K562 (cell line): ENCODE data around the gene NGRN. TPM values are rescaled to one million over a fixed set of nuclear protein-coding genes. Genes with fewer than 3 reads are reported as not detected.

Experiments
- ATAC-seq: fragments of 200-7000 bp; cut with Tn5 transposase; 3 replicates; pipeline ENCODE4 v1.9.1; 2020; ENCODE audit warnings: moderate library complexity
- BruUV-seq: library from RNA; stranded (reverse); fragments of 400-500 nt; replicated peaks from 2 replicates; lab custom pipeline; 2021; lab: Mats Ljungman, UMichigan
- CTCF ChIA-PET: fragments of 300-600 bp; formaldehyde crosslinking; extraction: SDS; loops from one replicate; lab custom pipeline; 2021; ENCODE audit warnings: low intra/inter-chr PET ratio; lab: Yijun Ruan, JAX
- POLR2A ChIA-PET: fragments of 300-600, 350-650 bp; sonication (Branson Sonifier 250); formaldehyde crosslinking; extraction: SDS; loops from one replicate; lab custom pipeline; 2021; ENCODE audit warnings: antibody characterized with exemption, inconsistent platforms; lab: Yijun Ruan, JAX
- DNase-seq, 4 experiments: peaks; one replicate each; pipeline versions ENCODE4 v3.0.0 to v3.0.0-alpha.2; 2011 to 2018; ENCODE audit warnings: low spot score in 3 of 4, mixed read lengths in 3 of 4; ENCODE audit errors: extremely low read depth in 1 of 4
- FAIRE-seq: peaks from 2 replicates; lab custom pipeline; 2011; peaks lifted over from hg19 to GRCh38; lab: Jason Lieb, UNC
- H2AFZ ChIP-seq: 2 replicates; pipeline ENCODE4 v1.6.0; 2011; ENCODE audit warnings: low read depth, low read length, control low read depth, inconsistent platforms
- H3K27ac ChIP-seq: fragments of 200-600 bp; 3 replicates; pipeline ENCODE4 v1.8.0; 2011; ENCODE audit warnings: low read depth, mild to moderate bottlenecking, control low read depth, inconsistent platforms, low read length, moderate library complexity, mixed read lengths; ENCODE audit errors: extremely low read depth
- H3K27me3 ChIP-seq, 2 experiments: fragments of 300-600 bp in 1 of 2; 2 replicates in 1 of 2; 3 replicates in 1 of 2; pipeline versions ENCODE4 v1.6.0 to v1.8.0; 2011; ENCODE audit warnings: inconsistent platforms in 2 of 2, low read length in 2 of 2, mild to moderate bottlenecking in 1 of 2, mixed read lengths in 1 of 2, moderate library complexity in 1 of 2; ENCODE audit not compliant: control insufficient read depth in 2 of 2, insufficient read depth in 2 of 2
- H3K36me3 ChIP-seq: fragments of 300-600 bp; 3 replicates; pipeline ENCODE4 v1.8.0; 2011; ENCODE audit warnings: mild to moderate bottlenecking, low read length, inconsistent platforms; ENCODE audit not compliant: control insufficient read depth, insufficient read depth
- H3K4me1 ChIP-seq, 2 experiments: fragments of 200-600 bp in 1 of 2; replicated peaks in 1 of 2; 2 replicates in 1 of 2; 3 replicates in 1 of 2; pipeline versions ENCODE4 v1.5.1 to v1.8.0; 2011; ENCODE audit warnings: inconsistent platforms in 2 of 2, low read length in 2 of 2, mild to moderate bottlenecking in 1 of 2, mixed read lengths in 1 of 2, moderate library complexity in 1 of 2; ENCODE audit not compliant: control insufficient read depth in 2 of 2, insufficient read depth in 2 of 2
- H3K4me2 ChIP-seq: 2 replicates; pipeline ENCODE4 v1.6.1; 2011; ENCODE audit warnings: low read length, control low read depth, inconsistent platforms, mixed read lengths; ENCODE audit not compliant: insufficient read depth
- H3K4me3 ChIP-seq: fragments of 200-600 bp; sonication (generic), shearing (Covaris generic); 2 replicates; pipeline ENCODE4 v1.5.1; 2016; ENCODE audit warnings: control low read depth, inconsistent platforms
- H3K79me2 ChIP-seq: fragments of 200-600 bp; 3 replicates; pipeline ENCODE4 v1.8.0; 2011; ENCODE audit warnings: low read length, inconsistent platforms; ENCODE audit not compliant: control insufficient read depth, insufficient read depth
- H3K9ac ChIP-seq, 2 experiments: 2 replicates each; pipeline versions ENCODE4 v1.6.0 to v1.6.1; 2011; ENCODE audit warnings: low read depth in 2 of 2, low read length in 2 of 2, control low read depth in 1 of 2, inconsistent platforms in 1 of 2, mild to moderate bottlenecking in 1 of 2, mixed read lengths in 1 of 2; ENCODE audit not compliant: insufficient read depth in 1 of 2
- H3K9me1 ChIP-seq: one replicate; pipeline ENCODE4 v1.6.0; 2011; ENCODE audit warnings: inconsistent platforms, mild to moderate bottlenecking, low read length, moderate library complexity; ENCODE audit not compliant: control insufficient read depth, insufficient read depth
- H3K9me3 ChIP-seq: replicated peaks from 2 replicates; pipeline ENCODE4 v1.5.1; 2011; ENCODE audit warnings: low read depth, low read length, inconsistent platforms; ENCODE audit not compliant: control insufficient read depth, insufficient read depth
- H4K20me1 ChIP-seq: replicated peaks from 2 replicates; pipeline ENCODE4 v1.6.1; 2011; ENCODE audit warnings: low read length, inconsistent platforms, mixed read lengths; ENCODE audit not compliant: control insufficient read depth, insufficient read depth
- CBX8 ChIP-seq: fragments of 200-600 bp; sonication (generic); IDR thresholded peaks from 2 replicates; pipeline ENCODE4 v1.6.1; 2012; ENCODE audit warnings: borderline replicate concordance, mixed run types, low read depth, mild to moderate bottlenecking, moderate library complexity, mixed read lengths, low read length, control low read depth, inconsistent platforms; ENCODE audit not compliant: poor library complexity, severe bottlenecking; ENCODE audit errors: extremely low read depth
- CTBP1 ChIP-seq: fragments of 450-650 bp; IDR thresholded peaks from 2 replicates; pipeline ENCODE4 v1.6.1; 2016; ENCODE audit warnings: borderline replicate concordance
- CTCF ChIP-seq, 3 experiments: IDR thresholded peaks in 2 of 3; conservative IDR thresholded peaks in 1 of 3; 2 replicates each; pipeline ENCODE4 v1.5.1; 2011 to 2012; ENCODE audit warnings: low read length in 3 of 3, mild to moderate bottlenecking in 3 of 3, control low read depth in 2 of 3, improper control_type of control experiment in 1 of 3, inconsistent platforms in 1 of 3, low read depth in 1 of 3, mixed read lengths in 1 of 3, moderate library complexity in 1 of 3; ENCODE audit not compliant: insufficient read depth in 2 of 3
- CTCFL ChIP-seq: IDR thresholded peaks from 2 replicates; pipeline ENCODE4 v1.6.1; 2011; ENCODE audit warnings: borderline replicate concordance, low read depth, mild to moderate bottlenecking, moderate library complexity, low read length; ENCODE audit not compliant: insufficient read depth, poor library complexity, severe bottlenecking
- XRCC5 ChIP-seq: fragments of 200-400 bp; formaldehyde crosslinking; IDR thresholded peaks from 2 replicates; pipeline ENCODE4 v1.6.1; 2017; ENCODE audit warnings: low read depth, mild to moderate bottlenecking, low read length
- WGBS: fragments of 100-300 bp; shearing (Covaris generic); methylation state at CpG from one replicate; pipeline ENCODE4 v1.1.6; 2016; ENCODE audit warnings: low coverage, mixed read lengths; ENCODE audit not compliant: insufficient coverage; ENCODE audit errors: missing lambda C conversion rate; 5-methylcytosine and 5-hydroxymethylcytosine counted together
- in situ Hi-C: fragments of 300-500 bp; cut with MboI; formaldehyde crosslinking; loops from 4 replicates; pipeline ENCODE4 v1.15.0; 2018; ENCODE audit warnings: inconsistent platforms, mixed read lengths
- intact Hi-C: fragments of 100-400 bp; cut with micrococcal nuclease; formaldehyde crosslinking; loops from 2 replicates; pipeline ENCODE4 v1.14.2; 2022
- polyA plus RNA-seq, 8 experiments: library from polyadenylated mRNA; depleted of rRNA in 4 of 8; stranded (reverse) in 5 of 8; unstranded in 3 of 8; fragments of >200 nt; fragmentation: Nextera tagmentation in 2 of 8; fragmentation: Illumina TruSeq in 1 of 8; extraction: Ambion mirVana in 2 of 8; extraction: Trizol in 1 of 8; gene quantifications; 2 replicates each; pipeline versions ENCODE4 v1.2.1 to v1.2.3, GENCODE V29; 2011 to 2014; ENCODE audit warnings: inconsistent platforms in 1 of 8, missing spikeins in 1 of 8
- total RNA-seq, 7 experiments: library from RNA; depleted of rRNA in 6 of 7; stranded (reverse); fragments of >200 nt in 6 of 7; fragmentation: Illumina TruSeq in 2 of 7; extraction: Trizol in 2 of 7; gene quantifications; 2 replicates each; pipeline versions ENCODE4 v1.2.1 to v1.2.3, GENCODE V29; 2011 to 2021; ENCODE audit warnings: low replicate concordance in 1 of 7
- TF ChIP-seq, protein P1 (sequence below): sonication (generic); formaldehyde crosslinking; IDR thresholded peaks from 2 replicates; pipeline ENCODE4 v1.8.0; 2022; ENCODE audit warnings: missing genetic modification reagents, mild to moderate bottlenecking, moderate library complexity, borderline replicate concordance

Gene NGRN
- total and polyA plus RNA-seq, 9 of the 15 experiments (the other 6 are each of a cell fraction or from before 2014, with no cell fraction given) = 14.0 to 73.4 (median 60.0) TPM

GRCh38 chr15:90219421-90220141 is 45.9 kb upstream of the NGRN start:
- in situ Hi-C loops = loop anchor here (5.0 kb wide), 1 partner anchor 57 kb away; no protein-coding TSS in a partner anchor
- ATAC-seq (peak; percentile 95), DNase-seq (peak; percentile 70 to 82 (median 78)), FAIRE-seq (no peak)
- H3K27ac ChIP-seq = no peak overlapping the region
- H3K27me3 ChIP-seq = no peaks in the 10 kb centered on the region
- H4K20me1 ChIP-seq = 0 out of 2 replicates have a peak, but pooled peaks cover 5% of the 10 kb centered on the region
- H3K4me2 ChIP-seq = no peak overlapping the region
- no peak overlapping the region for H3K4me3 ChIP-seq
- WGBS = 49% methylated on average over 16 of the region's 17 CpGs
- peaks cover 79% of the 10 kb centered on the region; the same call in 2 of the 3 replicates for H3K36me3 ChIP-seq
- ChIA-PET POLR2A (interaction anchor here (0.7 kb wide), 1 partner anchor 12 kb away, joined by 3 read pairs; no protein-coding TSS in a partner anchor), CTCF (interaction anchor here (0.6 to 1.1 kb wide), 3 partner anchors 77 to 321 kb away, joined by 3 read pairs; no protein-coding TSS in a partner anchor)
- H3K9ac ChIP-seq = peak overlapping the region in 1 of 2 experiments; percentile 47; a peak in 2 of 4 replicates
- H3K4me1 ChIP-seq = peaks cover 0 to 12% of the 10 kb centered on the region in 2 experiments; a peak in 2 of 5 replicates
- H3K9me1 ChIP-seq = no peaks in the 10 kb centered on the region
- BruUV-seq = no TSS peak
- intact Hi-C loops = no loop called here
- H3K9me3 ChIP-seq = no peaks in the 10 kb centered on the region
- peaks cover 7% of the 10 kb centered on the region for H3K79me2 ChIP-seq
- H2AFZ ChIP-seq = no peak overlapping the region
- TF ChIP-seq CBX8 (no peak), XRCC5 (0 out of 2 replicates have a peak, but pooled peaks have one; percentile 58), CTCFL (peak; percentile 1), CTBP1 (peak; percentile 21; the same call in 1 of the 2 replicates), CTCF (IDR thresholded peaks at IDR 0.05 in 2 of 3, conservative IDR thresholded peaks at IDR 0.05 in 1 of 3; ENCODE audit: insufficient read depth in 2 of 3, low read depth in 1 of 3, low read length in 3 of 3) (peak; percentile 71 to 82 (median 81))
- TF ChIP-seq, protein P1, sequence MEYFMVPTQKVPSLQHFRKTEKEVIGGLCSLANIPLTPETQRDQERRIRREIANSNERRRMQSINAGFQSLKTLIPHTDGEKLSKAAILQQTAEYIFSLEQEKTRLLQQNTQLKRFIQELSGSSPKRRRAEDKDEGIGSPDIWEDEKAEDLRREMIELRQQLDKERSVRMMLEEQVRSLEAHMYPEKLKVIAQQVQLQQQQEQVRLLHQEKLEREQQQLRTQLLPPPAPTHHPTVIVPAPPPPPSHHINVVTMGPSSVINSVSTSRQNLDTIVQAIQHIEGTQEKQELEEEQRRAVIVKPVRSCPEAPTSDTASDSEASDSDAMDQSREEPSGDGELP (CRISPR knock-in tag) = peak; percentile 37; the same call in 1 of the 2 replicates
